ENCODE data around the gene ARSB. TPM values are rescaled to one million over a fixed set of nuclear protein-coding genes. Genes with fewer than 3 reads are reported as not detected.

Gene ARSB
- polyA plus RNA-seq, 1 of the 3 experiments (the other 2 are of a cell fraction): 12.5 TPM

DNA sequence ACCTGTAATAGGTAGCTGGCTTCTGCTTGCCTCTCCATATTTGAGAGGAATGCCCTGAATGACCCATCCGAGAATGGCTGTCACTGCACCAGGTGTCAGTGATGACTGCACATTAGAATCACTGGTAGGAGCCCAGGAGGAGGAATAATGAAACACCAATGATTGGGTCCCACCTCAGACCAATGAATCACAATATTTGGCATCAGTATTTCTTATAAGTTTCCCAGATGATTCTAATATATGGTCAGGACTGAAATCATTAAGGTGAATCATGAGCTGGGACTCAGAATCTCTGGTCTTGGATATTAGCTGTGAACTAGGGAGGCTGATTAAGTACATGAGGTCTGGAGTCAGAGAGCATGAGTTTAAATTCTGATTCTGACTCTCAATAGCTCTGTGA lies 23.4 kb downstream of the ARSB start:
- Histone ChIP-seq H3K9ac (no peak overlapping the region), H3K9me2 (no peaks in the 10 kb centered on the region), H4K20me1 (ENCODE audit: insufficient read depth) (no peaks in the 10 kb centered on the region), H3K27me3 (ENCODE audit: insufficient read depth) (no peaks in the 10 kb centered on the region), H2AFZ (ENCODE audit: low read depth) (no peak overlapping the region), H3K9me3 (no peaks in the 10 kb centered on the region), H3F3A (replicated peaks; ENCODE audit: insufficient read depth) (no peaks in the 10 kb centered on the region), H3K4me3 (ENCODE audit: low read depth in 2 of 2, low read length in 1 of 2) (no peak overlapping the region), H3K4me1 (ENCODE audit: control insufficient read depth in 1 of 2, insufficient read depth in 2 of 2, low read depth in 1 of 2, low read length in 1 of 2) (peaks cover 0 to 4% of the 10 kb centered on the region in 2 experiments; a peak in 2 of 4 replicates), H3K4me2 (no peak overlapping the region), H3K79me2 (ENCODE audit: insufficient read depth) (no peaks in the 10 kb centered on the region), H3K27ac (ENCODE audit: low read depth in 2 of 2, low read length in 1 of 2) (no peak overlapping the region), H3K36me3 (replicated peaks in 1 of 2; ENCODE audit: control insufficient read depth in 1 of 2, insufficient read depth in 2 of 2, low read length in 1 of 2) (peaks cover 6 to 7% of the 10 kb centered on the region in 2 experiments)
- ChIA-PET CTCF (interaction anchor here (0.8 to 4.5 kb wide), 4 partner anchors 10 to 489 kb away, joined by 3 to 24 read pairs (median 12); no protein-coding TSS in a partner anchor), POLR2A (no interaction called here)
- DNase-seq: no peak
- TF ChIP-seq TCF12 (IDR thresholded peaks at IDR 0.05) (no peak), JUND (IDR thresholded peaks at IDR 0.05) (no peak), NFIC (IDR thresholded peaks at IDR 0.05; ENCODE audit: borderline replicate concordance) (no peak), NRF1 (IDR thresholded peaks at IDR 0.05; ENCODE audit: low read depth, low read length) (no peak), RAD21 (IDR thresholded peaks at IDR 0.05; ENCODE audit: low read length) (no peak), MEF2A (IDR thresholded peaks at IDR 0.05; ENCODE audit: borderline replicate concordance, low read depth) (no peak), FOXM1 (IDR thresholded peaks at IDR 0.05; ENCODE audit: low read depth) (no peak), POLR2AphosphoS5 (IDR thresholded peaks at IDR 0.05; ENCODE audit: low read depth, low read length) (no peak), SMC3 (IDR thresholded peaks at IDR 0.05; ENCODE audit: low read depth, low read length) (no peak), SIN3A (IDR thresholded peaks at IDR 0.05; ENCODE audit: borderline replicate concordance, low read depth, low read length) (no peak), RXRA (IDR thresholded peaks at IDR 0.05; ENCODE audit: borderline replicate concordance, low read depth) (no peak), IRF3 (IDR thresholded peaks at IDR 0.05; ENCODE audit: low read depth, low read length) (no peak), TEAD4 (IDR thresholded peaks at IDR 0.05; ENCODE audit: borderline replicate concordance, insufficient read depth) (no peak)
- TF ChIP-seq, protein P1, sequence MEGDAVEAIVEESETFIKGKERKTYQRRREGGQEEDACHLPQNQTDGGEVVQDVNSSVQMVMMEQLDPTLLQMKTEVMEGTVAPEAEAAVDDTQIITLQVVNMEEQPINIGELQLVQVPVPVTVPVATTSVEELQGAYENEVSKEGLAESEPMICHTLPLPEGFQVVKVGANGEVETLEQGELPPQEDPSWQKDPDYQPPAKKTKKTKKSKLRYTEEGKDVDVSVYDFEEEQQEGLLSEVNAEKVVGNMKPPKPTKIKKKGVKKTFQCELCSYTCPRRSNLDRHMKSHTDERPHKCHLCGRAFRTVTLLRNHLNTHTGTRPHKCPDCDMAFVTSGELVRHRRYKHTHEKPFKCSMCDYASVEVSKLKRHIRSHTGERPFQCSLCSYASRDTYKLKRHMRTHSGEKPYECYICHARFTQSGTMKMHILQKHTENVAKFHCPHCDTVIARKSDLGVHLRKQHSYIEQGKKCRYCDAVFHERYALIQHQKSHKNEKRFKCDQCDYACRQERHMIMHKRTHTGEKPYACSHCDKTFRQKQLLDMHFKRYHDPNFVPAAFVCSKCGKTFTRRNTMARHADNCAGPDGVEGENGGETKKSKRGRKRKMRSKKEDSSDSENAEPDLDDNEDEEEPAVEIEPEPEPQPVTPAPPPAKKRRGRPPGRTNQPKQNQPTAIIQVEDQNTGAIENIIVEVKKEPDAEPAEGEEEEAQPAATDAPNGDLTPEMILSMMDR (IDR thresholded peaks at IDR 0.05): no peak
- WGBS (ENCODE audit: low lambda C conversion rate): 100% methylated on average over 1 of the region's 1 CpG

DNA sequence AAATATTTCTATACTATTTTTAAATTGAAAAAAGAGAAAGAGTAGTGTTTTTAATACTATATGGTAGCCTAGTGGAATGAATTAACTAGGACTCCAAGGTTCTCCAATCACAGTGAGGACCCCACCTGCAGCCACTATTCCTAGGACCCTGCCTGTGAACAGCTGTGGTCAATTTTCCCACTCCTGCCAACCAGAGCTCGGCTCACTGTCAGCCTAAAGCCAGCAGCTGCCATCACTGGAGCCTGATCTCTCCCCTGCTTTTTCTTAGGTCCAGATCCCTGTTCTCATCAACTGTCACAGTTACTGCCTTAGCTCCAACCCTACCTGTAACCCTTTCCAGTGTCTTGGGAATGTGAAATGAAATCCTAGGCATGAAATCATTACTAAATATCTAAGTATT lies 25.3 kb downstream of the ARSB start:
- H3K79me2 ChIP-seq (ENCODE audit: insufficient read depth): no peaks in the 10 kb centered on the region
- ChIA-PET POLR2A (no interaction called here), CTCF (interaction anchor here (0.7 to 4.5 kb wide), 3 partner anchors 36 to 422 kb away, joined by 3 to 24 read pairs (median 3); no protein-coding TSS in a partner anchor)

More for the DNA sequence above, 25.3 kb downstream of the ARSB start:
- no peak overlapping the region for H3K9ac ChIP-seq
- no peaks in the 10 kb centered on the region for H3K27me3 ChIP-seq (ENCODE audit: insufficient read depth)
- no peaks in the 10 kb centered on the region for H3F3A ChIP-seq (replicated peaks; ENCODE audit: insufficient read depth)
- no peaks in the 10 kb centered on the region for H4K20me1 ChIP-seq (ENCODE audit: insufficient read depth)
- H3K27ac ChIP-seq (ENCODE audit: low read depth in 2 of 2, low read length in 1 of 2): no peak overlapping the region
- H3K4me1 ChIP-seq (ENCODE audit: control insufficient read depth in 1 of 2, insufficient read depth in 2 of 2, low read depth in 1 of 2, low read length in 1 of 2): peaks cover 0 to 4% of the 10 kb centered on the region in 2 experiments; a peak in 1 of 4 replicates
- no peaks in the 10 kb centered on the region for H3K9me3 ChIP-seq
- H3K4me3 ChIP-seq (ENCODE audit: low read depth in 2 of 2, low read length in 1 of 2): no peak overlapping the region
- H3K4me2 ChIP-seq: no peak overlapping the region
- peaks cover 6 to 7% of the 10 kb centered on the region in 2 experiments for H3K36me3 ChIP-seq (replicated peaks in 1 of 2; ENCODE audit: control insufficient read depth in 1 of 2, insufficient read depth in 2 of 2, low read length in 1 of 2)
- 60% methylated on average over 1 of the region's 1 CpG for WGBS (ENCODE audit: low lambda C conversion rate)
- peak; percentile 57 for DNase-seq
- TF ChIP-seq SMC3 (IDR thresholded peaks at IDR 0.05; ENCODE audit: low read depth, low read length): no peak
- TF ChIP-seq RAD21 (IDR thresholded peaks at IDR 0.05; ENCODE audit: low read length): peak; percentile 15; the same call in 1 of the 2 replicates
- TF ChIP-seq, protein P2, sequence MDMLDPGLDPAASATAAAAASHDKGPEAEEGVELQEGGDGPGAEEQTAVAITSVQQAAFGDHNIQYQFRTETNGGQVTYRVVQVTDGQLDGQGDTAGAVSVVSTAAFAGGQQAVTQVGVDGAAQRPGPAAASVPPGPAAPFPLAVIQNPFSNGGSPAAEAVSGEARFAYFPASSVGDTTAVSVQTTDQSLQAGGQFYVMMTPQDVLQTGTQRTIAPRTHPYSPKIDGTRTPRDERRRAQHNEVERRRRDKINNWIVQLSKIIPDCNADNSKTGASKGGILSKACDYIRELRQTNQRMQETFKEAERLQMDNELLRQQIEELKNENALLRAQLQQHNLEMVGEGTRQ (IDR thresholded peaks at IDR 0.05; ENCODE audit: borderline replicate concordance, low read depth, low read length): no peak
- TF ChIP-seq EP300 (IDR thresholded peaks at IDR 0.05; ENCODE audit: borderline replicate concordance in 1 of 2, low read depth in 1 of 2, low read length in 1 of 2): peak in 1 of 2 experiments; percentile 62; a peak in 2 of 4 replicates
- TF ChIP-seq RCOR1 (IDR thresholded peaks at IDR 0.05; ENCODE audit: low read length): 0 out of 2 replicates have a peak, but pooled peaks have one; percentile 51
- TF ChIP-seq IRF3 (IDR thresholded peaks at IDR 0.05; ENCODE audit: low read depth, low read length): no peak
- H3K9me2 ChIP-seq: no peaks in the 10 kb centered on the region
- no peak overlapping the region for H2AFZ ChIP-seq (ENCODE audit: low read depth)

All from SK-N-SH (cell line).